ENCODE data around the gene NCAN. TPM values are rescaled to one million over a fixed set of nuclear protein-coding genes. Genes with fewer than 3 reads are reported as not detected.
A peak's percentile ranks its signal among the peaks of the same experiment; 100 is the strongest.

NCAN gene
- polyA plus RNA-seq, 3 donors, result not detected

- peaks cover 46 to 68% (median 55%) of the 10 kb centered on the region in 3 donors for H3K27me3 Mint-ChIP-seq (ENCODE audit: low read depth in 3 of 3)
- Histone ChIP-seq H3K9me3 (replicated peaks in 1 of 2; ENCODE audit: control insufficient read depth in 1 of 2, insufficient read depth in 1 of 2, low read length in 2 of 2) (peaks cover 2 to 4% of the 10 kb centered on the region in 2 donors), H2AFZ (ENCODE audit: insufficient read depth, low read depth, low read length, poor library complexity, severe bottlenecking) (no peak overlapping the region), H4K20me1 (ENCODE audit: insufficient read depth, low read length) (no peaks in the 10 kb centered on the region), H3K4me2 (replicated peaks; ENCODE audit: extremely low read depth, low read length, poor library complexity, severe bottlenecking) (no peak overlapping the region), H3K4me1 (ENCODE audit: control insufficient read depth in 1 of 2, insufficient read depth in 2 of 2, low read length in 2 of 2) (no peaks in the 10 kb centered on the region), H3K4me3 (replicated peaks in 1 of 3; ENCODE audit: low read depth in 2 of 3, low read length in 3 of 3) (no peak overlapping the region), H3K9ac (ENCODE audit: insufficient read depth, low read length, poor library complexity, severe bottlenecking) (no peak overlapping the region), H3K27me3 (ENCODE audit: control insufficient read depth in 2 of 2, insufficient read depth in 2 of 2, low read length in 2 of 2) (peaks cover 5 to 36% of the 10 kb centered on the region in 2 donors), H3K27ac (ENCODE audit: low read depth in 1 of 2, low read length in 2 of 2) (no peak overlapping the region), H3K79me2 (ENCODE audit: insufficient read depth, low read length) (no peaks in the 10 kb centered on the region), H3K36me3 (replicated peaks in 1 of 2; ENCODE audit: control insufficient read depth in 1 of 2, insufficient read depth in 2 of 2, low read length in 2 of 2) (no peaks in the 10 kb centered on the region)
- H3K27ac Mint-ChIP-seq, result peak overlapping the region in 1 of 7 donors; percentile 55
- TF ChIP-seq CTCF (IDR thresholded peaks at IDR 0.05), result no peak
- H3K4me3 Mint-ChIP-seq, result peak overlapping the region in 1 of 2 donors; percentile 61
- H3K9me3 Mint-ChIP-seq, result peaks cover 0 to 10% (median 5%) of the 10 kb centered on the region in 7 donors
- H3K36me3 Mint-ChIP-seq, result no peaks in the 10 kb centered on the region
- intact Hi-C loops (cut with micrococcal nuclease), result no loop called here
- DNase-seq, result no peak
- WGBS (ENCODE audit: insufficient coverage), result 0% methylated on average over 4 of the region's 8 CpGs
- no peaks in the 10 kb centered on the region for H3K4me1 Mint-ChIP-seq
Measured at GRCh38 chr19:19214892-19215291, 3.1 kb downstream of the NCAN start.

- Mint-ChIP-seq H3K27ac (no peak overlapping the region), H3K9me3 (peaks cover 0 to 10% (median 5%) of the 10 kb centered on the region in 7 donors), H3K4me1 (no peaks in the 10 kb centered on the region), H3K36me3 (no peaks in the 10 kb centered on the region), H3K4me3 (no peak overlapping the region), H3K27me3 (ENCODE audit: low read depth in 3 of 3) (peaks cover 45 to 61% (median 49%) of the 10 kb centered on the region in 3 donors)
- H3K27ac ChIP-seq (ENCODE audit: low read depth in 1 of 2, low read length in 2 of 2), result no peak overlapping the region
- H3K27me3 ChIP-seq (ENCODE audit: control insufficient read depth in 2 of 2, insufficient read depth in 2 of 2, low read length in 2 of 2), result peaks cover 5 to 36% of the 10 kb centered on the region in 2 donors
- no peak for DNase-seq
- intact Hi-C loops (cut with micrococcal nuclease), result no loop called here
- H3K4me3 ChIP-seq (replicated peaks in 1 of 3; ENCODE audit: low read depth in 2 of 3, low read length in 3 of 3), result no peak overlapping the region
- H4K20me1 ChIP-seq (ENCODE audit: insufficient read depth, low read length), result no peaks in the 10 kb centered on the region
- H3K36me3 ChIP-seq (replicated peaks in 1 of 2; ENCODE audit: control insufficient read depth in 1 of 2, insufficient read depth in 2 of 2, low read length in 2 of 2), result no peaks in the 10 kb centered on the region
- TF ChIP-seq CTCF (IDR thresholded peaks at IDR 0.05), result no peak
- no peaks in the 10 kb centered on the region for H3K79me2 ChIP-seq (ENCODE audit: insufficient read depth, low read length)
- no peak overlapping the region for H3K9ac ChIP-seq (ENCODE audit: insufficient read depth, low read length, poor library complexity, severe bottlenecking)
- H3K4me2 ChIP-seq (replicated peaks; ENCODE audit: extremely low read depth, low read length, poor library complexity, severe bottlenecking), result no peak overlapping the region
- H3K9me3 ChIP-seq (replicated peaks in 1 of 2; ENCODE audit: control insufficient read depth in 1 of 2, insufficient read depth in 1 of 2, low read length in 2 of 2), result peaks cover 2 to 4% of the 10 kb centered on the region in 2 donors
- WGBS (ENCODE audit: insufficient coverage), result no CpG with 5 or more reads among the region's 4 CpGs
- no peak overlapping the region for H2AFZ ChIP-seq (ENCODE audit: insufficient read depth, low read depth, low read length, poor library complexity, severe bottlenecking)
- H3K4me1 ChIP-seq (ENCODE audit: control insufficient read depth in 1 of 2, insufficient read depth in 2 of 2, low read length in 2 of 2), result no peaks in the 10 kb centered on the region
Measured at GRCh38 chr19:19215792-19216191, 4.0 kb downstream of the NCAN start.
